ENCODE measurements around the gene SLC38A9.
"Not testable (repeated sequence)": the region's sequence is repeated elsewhere in the genome, so short reads cannot be mapped to it uniquely, and the experiment has no call there.

Gene SLC38A9

DNA sequence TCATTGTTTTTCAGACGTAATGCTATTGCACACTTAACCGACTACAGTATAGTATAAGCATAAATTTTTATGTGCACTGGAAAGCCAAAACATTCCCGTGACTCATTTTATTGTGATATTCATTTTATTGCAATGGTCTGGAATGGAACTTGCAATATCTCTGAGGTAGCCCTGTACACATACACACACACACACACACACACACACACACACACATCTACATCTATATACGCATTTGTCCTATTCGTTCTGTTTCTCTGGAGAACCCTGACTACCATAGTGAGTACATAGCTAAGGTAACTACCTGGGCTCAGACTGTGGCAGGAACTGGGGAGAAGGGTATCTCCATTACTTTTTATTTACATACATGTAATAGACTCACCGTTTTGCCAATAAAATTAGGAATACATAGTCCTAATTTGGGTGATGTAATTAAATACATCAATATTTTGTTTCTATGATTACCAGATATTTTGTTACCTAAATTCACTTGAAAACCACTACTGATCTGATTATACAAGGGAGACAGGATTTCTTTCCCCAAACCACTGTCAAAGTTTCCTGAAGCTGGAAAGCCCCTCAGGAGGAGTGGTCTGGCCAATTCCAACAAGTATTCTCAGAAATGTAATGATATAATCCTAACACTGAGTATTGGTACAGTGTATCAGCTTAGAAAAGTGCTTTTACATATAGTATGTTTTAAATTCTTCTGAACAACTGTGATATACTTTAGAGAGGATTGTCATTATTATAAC, 103.4 kb downstream of the SLC38A9 start:
- no peak for DNase-seq

DNA sequence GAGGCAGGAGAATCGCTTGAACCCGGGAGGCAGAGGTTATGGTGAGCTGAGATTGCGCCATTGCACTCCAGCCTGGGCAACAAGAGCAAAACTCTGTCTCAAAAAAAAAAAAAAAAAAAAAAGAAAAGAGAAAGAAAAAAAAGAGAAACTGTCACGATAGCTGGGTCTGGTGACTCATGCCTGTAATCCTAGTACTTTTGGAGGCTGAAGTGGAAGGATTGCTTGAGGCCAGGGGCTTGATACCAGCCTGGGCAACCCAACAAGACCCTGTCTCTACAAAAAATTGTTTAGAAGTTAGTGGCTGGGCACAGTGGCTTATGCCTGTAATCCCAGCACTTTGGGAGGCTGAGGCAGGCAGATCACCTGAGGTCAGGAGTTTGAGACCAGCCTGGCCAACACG, 104.8 kb downstream of the SLC38A9 start:
- DNase-seq: not testable (repeated sequence)

DNA sequence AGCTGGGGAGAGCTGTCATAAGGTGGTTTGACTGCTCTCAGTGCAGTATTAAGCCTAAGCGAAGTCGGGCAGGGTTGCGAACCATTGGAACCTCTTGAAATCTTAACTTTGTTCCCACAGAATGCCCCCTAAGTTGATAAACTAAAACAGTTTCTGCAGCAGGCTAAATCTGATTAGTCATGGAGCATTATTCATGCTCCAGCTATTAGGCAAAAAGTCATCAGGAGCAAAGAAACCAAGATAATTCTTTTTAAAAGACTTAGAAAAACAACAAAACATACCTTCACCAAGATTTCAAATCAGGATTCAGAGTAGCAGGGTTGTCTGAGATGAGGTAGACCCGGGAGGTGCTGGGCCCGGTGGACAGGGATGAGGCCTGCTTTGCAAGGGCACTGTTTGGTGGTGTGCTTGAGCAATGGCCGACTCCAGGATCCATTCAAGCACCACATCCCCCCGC, 107.5 kb downstream of the SLC38A9 start:
- DNase-seq: no peak

DNA sequence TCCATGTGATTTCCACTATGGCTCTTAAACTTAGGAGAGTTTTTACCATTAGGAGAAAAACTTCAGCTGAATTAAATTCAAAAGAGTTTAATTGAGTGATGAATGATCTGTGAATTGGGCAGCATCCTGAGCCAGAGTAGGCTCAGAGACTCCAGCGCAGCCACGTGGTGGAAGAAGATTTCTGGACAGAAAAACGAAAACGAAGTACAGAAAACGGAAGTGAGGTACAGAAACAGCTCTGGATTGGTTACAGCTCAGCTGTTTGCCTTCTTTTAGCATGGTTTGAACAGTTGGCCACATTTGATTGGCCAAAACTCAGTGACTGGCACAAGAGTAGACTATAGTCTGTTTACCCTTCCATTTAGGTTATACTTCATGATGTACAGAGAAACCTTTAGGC, 108.2 kb downstream of the SLC38A9 start:
- DNase-seq: no peak

DNA sequence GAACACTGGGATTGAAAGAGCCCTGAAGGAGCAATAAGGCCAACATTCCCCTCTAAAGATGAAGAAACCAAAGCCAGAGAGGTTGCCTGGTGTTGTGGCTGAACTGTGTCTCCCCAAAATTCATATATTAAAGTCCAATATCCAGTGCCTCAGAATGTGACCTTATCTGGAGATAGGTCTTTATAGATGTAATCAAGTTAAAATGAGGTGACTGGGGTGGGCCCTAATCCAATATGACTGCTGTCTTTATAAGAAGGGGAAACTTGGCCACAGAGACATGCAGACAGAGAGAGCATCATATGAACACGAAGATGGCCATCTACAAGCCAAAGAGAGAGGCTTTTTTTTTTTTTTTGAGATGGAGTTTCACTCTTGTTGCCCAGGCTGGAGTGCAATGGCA, 110.5 kb downstream of the SLC38A9 start:
- no peak for DNase-seq

DNA sequence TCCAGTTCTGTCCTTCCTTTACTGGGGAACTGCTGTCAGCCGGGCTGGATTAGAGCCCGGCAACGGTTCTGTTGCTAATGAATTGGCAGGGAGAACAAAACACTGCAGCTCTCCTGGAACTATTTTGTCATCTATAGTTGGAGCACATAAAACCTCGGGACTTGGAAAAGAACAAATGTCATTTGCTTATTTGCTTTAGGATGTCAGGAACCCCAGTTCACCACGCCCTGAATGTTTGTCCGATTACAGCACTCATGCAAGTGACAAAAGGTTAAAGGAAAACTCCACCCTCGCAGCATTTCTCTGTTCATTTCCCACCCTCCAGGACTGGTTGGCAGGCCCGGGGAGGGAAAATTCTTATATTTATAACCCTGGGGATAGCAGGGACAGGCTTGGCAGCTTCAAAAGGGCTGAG, 110.9 kb downstream of the SLC38A9 start:
- DNase-seq: peak; percentile 23

DNA sequence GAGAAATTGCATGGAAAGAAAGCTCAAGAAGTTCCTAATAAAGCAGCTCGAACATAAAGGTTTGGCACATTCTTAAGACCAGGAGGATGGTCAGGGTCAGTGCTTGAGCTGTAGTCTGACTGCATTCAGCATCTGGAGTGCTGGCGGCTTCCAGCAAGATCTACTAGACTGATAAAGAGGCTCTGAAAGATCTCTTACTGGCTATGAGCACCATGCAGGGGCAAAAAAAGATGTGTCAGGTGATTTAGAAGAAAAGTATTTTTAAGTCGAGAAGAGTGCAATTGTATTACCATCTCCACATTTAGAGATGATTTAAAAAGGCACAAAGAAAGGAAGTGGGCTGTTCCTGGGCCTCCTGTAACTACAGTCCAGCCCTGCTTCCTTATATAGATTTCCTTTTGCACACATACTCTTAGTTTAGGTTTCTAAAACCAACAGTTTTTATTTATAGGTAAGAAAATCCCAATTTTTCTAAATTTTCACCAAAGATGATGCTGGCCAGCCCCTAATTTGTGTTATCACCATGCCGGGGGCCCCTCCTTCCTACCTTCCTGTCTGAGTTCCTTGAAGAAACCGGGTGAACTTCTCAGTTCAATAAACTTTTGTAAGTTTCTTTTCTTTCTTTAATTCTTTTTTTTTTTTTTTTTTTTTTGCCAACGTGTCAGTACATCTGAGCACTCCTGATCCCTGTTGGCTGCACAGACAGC, 111.5 kb downstream of the SLC38A9 start:
- no peak for DNase-seq

DNA sequence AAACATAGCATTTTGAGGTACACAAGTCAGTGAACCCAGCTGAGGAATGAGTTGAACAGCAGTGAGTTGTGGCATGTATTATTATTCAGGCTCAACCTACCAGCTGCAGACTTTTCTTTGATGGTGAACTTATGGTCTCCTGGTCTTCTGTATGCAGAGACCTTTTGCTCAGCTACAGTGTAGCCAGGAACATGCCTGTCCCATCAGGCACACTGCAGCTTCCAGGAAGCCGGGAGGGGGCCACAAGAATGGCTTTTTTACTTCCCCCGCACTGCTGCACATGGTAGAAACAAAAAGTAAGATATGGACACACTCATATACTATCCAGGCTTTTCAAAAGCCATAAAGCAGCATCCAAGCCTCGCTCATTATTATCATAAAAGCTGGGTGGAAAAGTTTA, 112.0 kb downstream of the SLC38A9 start:
- no peak for DNase-seq

DNA sequence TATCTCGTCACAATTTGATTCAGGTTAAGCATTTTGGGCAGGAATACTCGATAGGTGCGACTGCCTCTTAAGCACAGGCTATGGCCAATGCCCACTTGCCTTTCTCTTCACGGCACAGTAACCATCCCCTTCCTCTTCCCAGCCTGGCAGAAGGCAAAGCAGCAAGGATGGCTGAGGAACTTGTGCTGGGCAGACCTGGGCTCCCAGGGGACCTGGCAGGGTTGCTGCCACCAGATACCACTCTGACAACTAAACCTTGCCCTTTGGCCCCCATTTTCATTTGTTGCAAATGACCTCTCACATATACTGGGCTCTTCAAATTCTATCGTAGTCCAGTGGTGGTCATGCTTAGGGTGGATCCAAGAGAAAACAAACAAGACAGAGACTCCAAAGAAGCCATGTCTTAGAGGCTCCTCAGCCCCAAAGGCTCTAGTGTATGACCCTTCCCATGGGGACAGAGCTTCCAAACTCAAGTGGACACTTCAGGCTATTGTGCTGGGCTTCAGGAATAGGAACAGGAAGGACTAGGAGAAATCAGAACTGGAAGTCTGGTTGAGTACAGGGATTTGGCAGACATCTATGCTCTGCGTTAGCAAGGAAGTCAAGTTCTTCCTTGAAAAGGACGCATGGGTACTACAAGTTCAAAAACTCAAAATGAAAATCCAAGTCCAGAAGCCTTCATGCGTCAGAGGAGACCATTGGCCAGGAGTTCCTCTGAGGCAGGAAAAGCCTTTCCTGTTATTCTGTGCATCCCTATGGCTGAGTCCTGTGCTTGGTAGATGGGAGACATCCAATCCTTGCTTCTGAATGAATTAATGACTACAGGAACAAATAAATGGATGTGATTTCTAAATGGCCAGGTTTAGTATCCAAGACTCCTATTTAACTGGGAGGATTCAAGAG, 112.7 kb downstream of the SLC38A9 start:
- DNase-seq: no peak

DNA sequence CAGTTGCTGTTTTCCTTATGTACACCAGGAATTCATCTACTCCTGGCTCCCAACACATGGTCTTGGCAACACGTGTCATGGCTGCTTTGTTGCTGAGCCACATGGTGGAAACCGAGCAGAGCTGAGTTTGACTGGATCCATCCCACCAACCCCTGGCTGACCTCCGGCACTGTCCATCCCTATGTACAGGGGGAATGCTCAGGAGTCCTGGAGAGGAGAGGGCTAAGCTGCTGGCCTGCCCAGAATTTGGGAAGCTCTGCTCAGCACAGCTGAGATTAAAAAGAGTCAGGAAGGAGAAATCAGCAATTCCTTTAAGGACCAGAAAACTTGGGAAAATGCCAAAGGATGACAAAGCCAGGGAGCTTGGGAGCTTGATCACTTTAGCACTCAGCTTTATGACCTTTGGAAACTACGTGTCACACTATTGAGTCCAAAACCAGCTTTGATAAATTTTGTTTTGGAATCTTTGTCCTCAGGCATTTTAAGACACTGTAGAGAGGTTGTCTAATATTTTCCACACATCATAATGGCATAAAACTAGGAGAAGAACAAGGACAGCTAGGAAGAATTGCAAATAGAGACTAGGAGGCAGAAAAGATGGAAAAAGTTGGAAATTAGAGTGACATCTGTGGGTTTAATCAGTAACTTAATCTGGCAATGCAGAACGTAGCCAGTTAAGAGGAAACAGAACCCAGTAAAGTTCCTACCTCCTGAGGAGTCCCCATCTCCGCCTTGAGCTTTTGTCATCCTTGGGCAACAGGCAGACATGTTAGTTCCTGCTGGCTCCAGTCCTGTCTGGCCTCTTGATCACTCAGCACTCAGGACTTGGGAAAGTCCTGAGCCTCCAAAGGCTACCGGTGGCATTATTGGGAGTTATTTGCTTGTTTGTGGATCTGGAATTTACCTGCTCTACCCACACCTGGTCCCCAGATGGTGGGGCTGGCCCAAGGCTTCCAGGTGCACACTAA, 114.8 kb downstream of the SLC38A9 start:
- DNase-seq: no peak

DNA sequence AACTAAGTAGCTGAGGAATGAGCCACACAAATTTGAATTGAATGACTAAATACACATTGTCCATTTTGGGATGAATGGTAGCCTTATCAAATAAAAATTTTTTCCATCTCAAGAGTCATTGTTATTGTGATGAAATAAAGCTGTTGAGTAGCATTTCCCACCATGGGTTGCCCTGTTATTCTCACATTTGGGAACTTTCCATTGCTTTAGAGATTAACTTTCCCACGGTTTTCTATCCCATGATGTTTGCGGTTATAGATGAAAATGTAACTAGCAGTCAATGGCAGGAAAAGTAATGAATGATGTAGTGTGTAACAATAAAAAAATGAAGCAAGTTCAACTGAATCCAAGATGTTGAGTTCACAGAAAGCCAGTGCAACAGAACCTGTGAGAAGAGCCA, 117.5 kb downstream of the SLC38A9 start:
- DNase-seq: no peak

DNA sequence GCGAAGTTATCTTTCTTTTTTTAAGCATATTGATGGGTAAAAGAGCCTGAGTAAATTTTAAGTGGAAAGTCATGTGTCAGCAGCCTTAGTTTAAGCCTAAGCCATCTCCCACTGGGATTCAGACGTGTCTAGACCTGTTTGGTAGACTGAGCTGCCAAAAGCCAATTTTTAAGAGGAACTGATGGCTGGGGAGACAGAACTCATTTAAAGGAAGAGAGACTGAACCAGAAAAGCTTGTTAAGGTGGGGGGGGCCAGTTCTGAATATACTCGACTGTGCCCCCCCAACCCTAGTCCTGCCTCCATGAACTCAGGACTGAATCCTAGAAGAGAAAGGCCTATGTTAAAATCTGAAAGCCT, 119.0 kb downstream of the SLC38A9 start:
- no peak for DNase-seq

DNA sequence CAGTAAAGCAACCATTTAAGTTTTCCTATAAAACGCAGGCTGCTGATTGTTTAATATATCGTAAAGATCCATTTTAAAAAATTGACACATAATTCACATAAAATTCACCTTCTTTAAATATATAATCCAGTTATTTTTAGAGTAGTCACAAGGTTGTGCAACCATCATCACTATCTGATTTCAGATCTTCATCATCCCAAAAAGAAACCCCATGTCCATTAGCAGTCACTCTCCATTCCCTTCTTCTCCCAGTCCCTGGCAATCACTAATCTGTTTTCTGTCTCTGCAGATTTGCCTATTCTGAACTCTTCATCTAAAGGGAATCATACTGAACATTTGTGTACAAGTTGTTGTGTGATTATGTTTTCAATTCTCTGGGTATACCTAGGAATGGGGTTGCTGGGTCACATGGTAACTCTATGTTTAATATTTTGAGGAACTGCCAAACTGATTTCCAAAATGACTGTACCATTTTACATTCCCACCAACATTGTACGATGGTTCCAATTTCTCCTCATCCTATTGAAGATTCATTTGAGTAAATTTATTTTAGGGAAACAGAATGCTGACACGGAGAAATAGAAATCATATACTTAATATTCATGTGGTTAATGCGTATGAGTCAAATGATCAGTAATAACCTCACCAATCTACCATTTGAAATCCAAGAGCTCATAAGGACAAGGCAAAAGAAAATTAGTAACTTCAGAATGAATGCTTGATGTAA, 119.6 kb downstream of the SLC38A9 start:
- no peak for DNase-seq

DNA sequence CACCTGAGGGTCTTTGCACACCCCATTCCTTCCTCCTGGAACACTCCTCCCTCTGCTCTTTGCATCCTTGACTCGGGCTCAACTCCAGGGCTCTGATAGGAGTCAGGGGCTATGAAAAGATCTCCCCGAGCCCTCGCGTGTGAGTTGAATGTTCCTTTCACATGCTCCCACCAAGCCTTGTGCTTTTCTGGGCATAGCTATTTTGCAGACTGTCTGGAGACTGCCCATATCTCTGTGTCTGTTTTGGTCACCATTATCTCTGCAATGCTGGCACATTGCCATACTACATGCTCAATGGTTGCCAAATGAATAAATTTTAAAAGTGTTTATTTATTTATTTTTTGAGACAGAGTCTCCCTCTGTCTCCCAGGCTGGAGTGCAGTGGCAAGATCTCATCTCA, 120.4 kb downstream of the SLC38A9 start:
- no peak for DNase-seq

DNA sequence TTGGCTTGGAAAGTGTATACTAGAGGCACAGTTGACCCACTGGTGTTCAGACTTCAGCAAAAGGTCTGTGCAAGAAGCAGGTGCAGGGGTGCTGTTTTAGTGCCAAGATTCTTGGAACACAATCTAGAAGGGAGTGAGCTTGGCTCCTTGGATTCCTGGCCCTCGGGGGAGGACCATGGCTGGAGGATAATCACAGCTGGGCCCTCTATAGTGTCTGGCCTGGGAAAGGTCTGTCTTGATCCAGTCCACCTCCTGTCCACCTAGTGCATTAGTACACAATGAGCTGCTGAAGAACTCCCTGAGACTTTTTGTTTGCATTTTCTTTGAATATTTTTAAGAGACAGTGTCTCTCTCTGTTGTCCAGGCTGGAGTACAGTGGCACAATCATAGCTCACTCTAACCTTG, 126.9 kb downstream of the SLC38A9 start:
- DNase-seq: no peak

DNA sequence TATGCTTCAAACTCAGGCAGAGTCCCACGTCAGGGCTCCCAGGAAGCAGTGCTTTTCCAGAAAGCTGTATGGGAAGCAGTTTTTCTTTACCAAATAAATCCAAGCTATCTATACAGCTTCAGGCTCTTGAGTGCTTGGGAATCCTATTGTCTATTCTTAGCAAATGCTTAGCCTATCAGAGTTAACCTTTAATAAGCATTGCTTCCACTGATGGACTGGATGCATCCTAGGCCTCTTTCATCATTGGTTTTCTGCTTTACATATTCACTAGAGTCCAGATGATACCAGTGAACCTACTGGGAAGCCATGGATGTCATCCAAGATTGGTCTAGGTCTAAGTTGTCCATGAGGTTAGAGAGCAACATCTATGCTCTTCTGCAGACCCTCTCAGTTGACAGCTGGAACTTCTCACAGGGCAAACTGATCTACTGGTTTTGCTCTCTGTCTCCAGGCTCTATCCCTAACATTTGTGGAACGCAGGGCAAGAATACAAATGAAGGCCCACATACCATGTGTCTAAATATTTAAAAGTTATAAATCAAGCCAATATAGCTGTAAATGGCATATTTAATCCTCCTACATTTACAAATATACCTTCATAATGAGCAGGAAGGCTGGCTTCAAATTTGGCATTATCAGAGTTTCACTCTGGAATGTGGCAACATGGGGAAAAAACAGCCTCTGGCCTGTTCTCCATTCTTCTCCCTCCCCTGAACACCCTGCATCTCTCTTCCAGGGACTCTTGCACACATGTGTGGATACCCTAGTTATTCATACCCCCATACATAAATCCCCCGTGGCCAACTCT, 127.5 kb downstream of the SLC38A9 start:
- DNase-seq: no peak

DNA sequence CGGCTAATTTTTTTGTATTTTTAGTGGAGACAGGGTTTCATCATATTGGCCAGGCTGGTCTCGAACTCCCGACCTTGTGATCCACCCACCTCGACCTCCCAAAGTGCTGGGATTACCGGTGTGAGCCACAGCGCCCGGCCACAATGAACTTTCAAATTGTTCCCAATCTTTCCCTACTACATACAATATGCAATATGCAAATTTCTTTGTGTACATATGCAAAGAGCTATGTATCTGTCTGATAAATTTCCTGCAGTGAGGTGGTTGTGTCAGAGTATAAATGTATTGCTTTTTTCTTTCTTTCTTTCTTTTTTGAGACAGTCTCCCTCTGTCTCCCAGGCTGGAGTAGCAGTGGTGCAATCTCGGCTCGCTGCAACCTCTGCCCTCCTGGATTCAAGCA, 128.5 kb downstream of the SLC38A9 start:
- no peak for DNase-seq

DNA sequence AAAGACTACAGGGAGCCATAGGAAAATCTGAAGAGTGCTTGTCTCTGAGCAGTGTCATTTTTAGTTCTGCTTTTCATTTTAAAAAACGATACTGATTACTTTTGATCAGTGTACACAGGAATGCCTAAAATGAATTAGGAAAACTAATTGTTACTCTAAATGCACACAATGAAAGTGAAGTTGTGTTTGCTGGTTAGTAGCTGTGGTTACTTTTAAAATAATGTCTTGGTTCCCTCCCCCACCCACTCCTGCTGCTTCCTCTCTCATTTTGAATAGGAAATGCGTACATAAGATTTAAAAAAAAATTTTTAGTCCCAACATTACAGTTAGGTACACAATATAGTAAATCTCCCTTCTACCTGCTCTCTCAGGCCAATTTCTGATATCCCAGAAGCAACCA, 129.9 kb downstream of the SLC38A9 start:
- no peak for DNase-seq

DNA sequence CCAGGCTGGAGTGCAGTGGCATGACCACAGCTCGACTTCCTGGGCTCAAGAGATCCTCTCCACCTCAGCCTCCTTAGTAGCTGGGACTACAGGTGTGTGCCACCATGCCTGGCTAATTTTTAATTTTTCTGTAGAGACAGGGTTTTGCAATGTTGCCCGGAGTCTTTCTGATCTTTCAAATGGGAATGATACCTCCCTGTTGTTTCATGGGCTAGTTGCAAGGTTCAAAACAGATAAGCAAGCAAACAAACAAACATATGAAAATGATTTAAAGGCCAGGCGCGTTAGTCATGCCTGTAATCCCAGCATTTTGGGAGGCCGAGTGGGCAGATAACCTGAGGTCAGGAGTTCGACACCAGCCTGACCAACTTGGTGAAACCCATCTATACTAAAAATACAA, 132.1 kb downstream of the SLC38A9 start:
- no peak for DNase-seq

DNA sequence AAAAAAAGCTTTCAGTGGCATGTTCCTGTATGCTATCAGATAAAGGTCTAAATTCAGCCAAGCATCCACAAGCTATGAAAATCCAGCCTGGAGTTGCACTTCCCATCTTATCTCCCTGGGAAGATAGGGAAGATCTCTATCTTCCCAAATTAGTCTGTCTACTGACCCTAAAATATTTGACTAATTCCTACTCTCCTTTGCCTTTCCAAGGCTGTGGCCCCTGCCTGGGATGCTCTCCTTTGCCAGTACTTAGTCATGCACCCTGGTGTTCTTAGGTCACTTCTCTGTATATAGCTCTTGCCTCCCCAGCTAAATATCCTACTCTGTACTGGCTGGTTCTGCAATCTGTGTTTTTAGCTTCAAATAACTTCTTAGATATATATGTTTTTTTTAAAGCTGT, 133.4 kb downstream of the SLC38A9 start:
- no peak for DNase-seq
